HG03439 (cell line): ENCODE data around the gene PCED1B.
"Not testable (repeated sequence)": the region's sequence is repeated elsewhere in the genome, so short reads cannot be mapped to it uniquely, and the experiment has no call there.

Experiments used
- ATAC-seq: cut with Tn5 transposase; IDR thresholded peaks from one replicate; pipeline ENCODE4 v1.9.1; 2021; ENCODE audit warnings: mild to moderate bottlenecking, moderate library complexity; ENCODE audit not compliant: unreplicated experiment

PCED1B gene

DNA sequence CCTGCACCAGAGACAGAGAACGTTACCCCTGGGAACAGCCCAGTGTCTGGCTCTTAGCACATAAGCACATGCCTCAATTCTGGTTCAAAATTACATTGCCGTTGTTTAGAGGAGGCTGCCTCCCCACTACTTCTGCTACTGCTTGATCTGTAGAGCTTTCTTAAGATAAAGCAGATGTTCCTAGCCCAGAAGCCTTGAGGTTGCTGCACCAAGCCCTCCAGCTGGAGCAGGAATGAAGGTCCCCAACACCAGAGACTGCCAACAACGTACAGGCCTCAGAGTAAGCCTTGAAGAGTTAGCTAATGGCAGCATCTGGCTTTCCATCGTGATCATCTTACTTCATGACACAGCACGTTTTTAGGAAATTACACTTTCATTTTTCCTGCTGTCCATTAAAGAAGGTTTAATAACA, 35.1 kb downstream of the PCED1B start:
- no peak for ATAC-seq

DNA sequence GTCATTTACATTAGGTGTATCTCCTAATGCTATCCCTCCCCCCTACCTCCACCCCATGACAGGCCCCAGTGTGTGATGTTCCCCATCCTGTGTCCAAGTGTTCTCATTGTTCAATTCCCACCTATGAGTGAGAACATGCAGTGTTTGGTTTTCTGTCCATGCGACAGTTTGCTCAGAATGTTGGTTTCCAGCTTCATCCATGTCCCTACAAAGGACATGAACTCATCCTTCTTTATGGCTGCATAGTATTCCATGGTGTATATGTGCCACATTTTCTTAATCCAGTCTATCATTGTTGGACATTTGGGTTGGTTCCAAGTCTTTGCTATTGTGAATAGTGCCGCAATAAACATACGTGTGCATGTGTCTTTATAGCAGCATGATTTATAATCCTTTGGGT, 37.9 kb downstream of the PCED1B start:
- not testable (repeated sequence) for ATAC-seq

DNA sequence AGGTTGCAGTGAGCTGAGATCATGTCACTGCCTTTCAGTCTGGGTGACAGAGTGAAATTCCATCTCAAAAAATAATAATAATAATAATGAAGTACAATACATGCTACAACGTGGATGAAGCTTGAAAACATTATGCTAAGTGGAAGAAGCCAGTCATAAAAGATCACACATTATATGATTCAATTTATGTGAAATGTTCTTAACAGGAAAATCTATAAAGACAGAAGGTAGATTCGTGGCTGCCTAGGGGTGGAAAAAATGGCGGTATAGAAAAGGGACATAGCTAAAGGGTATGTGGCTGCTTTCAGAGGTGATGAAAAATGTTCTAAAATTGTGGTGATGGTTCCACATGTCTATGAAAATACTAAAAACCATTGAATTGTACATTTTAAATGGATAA, 41.3 kb downstream of the PCED1B start:
- no peak for ATAC-seq

DNA sequence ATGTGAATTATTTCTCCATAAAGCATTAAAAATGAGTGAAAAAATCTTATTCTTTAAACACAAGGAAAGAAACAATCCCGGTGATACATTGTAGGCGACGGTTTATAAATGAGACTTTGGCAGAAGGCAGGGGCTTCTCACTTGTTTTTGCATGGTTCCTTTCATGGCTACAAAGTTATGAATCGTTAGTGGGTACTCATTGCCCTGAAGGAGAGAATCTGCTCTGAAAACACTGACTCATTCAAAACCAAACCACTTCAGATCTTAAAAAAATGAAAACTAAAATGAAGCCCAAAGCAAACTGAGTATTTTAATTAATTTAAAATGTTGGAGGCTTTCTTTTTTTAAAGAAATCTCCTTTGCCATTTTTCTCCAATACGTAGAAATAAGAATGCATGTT, 41.7 kb downstream of the PCED1B start:
- no peak for ATAC-seq

DNA sequence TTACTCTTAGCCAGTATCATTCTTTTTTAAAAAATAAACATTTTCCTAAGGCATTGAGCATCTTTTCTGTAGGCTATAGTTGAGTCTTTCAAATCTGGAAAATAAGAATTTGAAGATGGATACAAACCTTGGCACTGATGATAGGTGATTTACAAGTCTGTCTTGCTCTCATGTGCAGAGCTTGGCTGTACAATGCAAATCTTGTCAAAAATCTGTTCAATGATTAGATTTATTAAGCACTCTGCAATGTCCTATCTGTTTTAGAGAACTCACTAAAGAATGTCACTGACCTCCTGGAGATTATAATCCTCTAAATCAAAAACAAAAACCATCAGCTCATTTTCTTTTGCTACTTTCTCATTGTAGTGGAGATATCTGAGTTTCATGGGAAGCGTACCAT, 43.2 kb downstream of the PCED1B start:
- ATAC-seq: no peak

DNA sequence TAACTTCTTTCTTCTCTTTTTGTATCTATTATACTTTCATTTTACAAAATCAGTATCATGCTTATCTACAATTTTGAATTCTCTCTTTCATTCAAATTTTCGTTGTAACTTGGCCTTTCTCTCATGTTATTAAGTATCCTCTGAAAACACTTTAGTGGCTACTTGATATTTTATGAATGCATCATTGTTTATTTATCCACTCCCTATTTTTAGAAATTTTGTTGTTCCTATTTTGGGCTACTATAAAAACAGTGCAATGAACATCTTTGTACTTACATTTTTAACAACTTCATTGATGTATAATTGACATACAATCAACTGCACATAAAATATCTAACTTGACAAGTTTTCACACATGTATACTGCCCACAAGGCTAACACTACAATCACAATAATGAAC, 44.3 kb downstream of the PCED1B start:
- no peak for ATAC-seq

DNA sequence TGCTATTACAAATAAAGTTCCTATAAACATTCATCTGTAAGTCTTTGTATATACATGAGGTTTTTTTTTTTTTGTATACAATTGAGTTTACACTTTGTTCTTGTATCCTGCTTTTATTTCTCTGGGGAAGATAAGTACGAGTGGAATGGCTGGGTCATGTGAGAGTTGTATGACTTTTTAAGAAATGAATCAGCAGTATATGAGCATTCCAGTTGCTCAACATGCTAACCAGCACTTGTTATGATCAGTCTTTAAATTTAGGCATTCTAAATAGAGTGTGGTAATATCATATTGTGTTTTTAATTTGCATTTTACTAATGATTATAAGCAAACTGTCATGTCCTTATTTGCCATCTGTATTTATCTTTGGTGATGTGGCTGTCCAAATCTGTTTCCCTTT, 45.0 kb downstream of the PCED1B start:
- no peak for ATAC-seq

DNA sequence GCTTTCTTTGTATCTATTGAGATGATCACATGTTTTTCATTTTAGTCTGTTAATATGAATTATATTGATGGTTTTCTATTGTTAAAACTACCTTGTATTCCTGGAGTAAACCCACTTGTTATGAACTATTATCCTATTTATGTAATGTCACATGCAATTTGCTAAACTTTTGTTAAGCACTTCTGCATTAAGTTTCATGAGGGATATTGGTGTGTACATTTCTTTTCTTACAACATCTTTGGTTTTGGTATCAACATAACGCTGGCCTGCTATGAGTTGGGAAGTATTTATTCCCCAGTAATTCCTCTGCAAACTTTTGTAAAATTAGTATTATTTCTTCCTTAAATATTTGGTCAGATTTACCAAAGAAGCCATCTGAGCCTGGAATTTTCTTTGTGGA, 46.8 kb downstream of the PCED1B start:
- no peak for ATAC-seq

DNA sequence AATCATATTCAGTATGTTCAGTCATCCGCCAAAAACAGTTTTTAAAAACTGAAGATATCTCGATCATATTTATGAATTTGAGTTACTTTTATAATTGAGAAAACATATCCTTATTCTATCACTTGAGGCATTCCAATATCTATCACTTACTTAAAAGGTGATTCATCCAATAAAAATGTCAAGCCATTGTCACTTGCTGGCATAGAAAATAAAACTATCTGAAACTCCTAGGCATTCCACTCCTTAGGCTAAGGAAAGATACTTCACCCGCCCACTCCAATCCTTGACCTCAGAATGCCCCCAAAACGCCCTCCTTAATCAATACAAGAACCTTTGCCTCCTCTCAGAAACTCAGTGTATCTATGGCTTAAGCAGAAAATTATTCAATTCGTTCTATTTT, 51.6 kb downstream of the PCED1B start:
- no peak for ATAC-seq

DNA sequence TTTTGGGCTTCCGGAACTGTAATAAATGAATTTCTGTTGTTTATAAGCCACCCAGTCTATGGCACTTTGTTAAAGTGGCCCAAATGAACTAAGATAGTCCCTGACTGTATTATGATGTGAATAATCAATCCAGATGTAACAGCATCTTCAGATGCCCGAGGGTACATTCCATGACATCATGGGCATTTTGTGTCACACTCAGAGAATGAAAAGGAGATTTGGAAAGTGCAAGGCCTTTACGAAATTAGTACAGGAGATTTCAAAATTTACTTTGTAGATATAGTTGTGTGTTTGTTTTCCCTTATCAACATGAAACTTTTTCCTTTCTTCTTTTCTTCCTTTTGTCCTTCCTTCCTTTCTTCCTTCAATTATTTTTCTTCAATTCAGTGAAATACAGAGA, 54.6 kb downstream of the PCED1B start:
- no peak for ATAC-seq

DNA sequence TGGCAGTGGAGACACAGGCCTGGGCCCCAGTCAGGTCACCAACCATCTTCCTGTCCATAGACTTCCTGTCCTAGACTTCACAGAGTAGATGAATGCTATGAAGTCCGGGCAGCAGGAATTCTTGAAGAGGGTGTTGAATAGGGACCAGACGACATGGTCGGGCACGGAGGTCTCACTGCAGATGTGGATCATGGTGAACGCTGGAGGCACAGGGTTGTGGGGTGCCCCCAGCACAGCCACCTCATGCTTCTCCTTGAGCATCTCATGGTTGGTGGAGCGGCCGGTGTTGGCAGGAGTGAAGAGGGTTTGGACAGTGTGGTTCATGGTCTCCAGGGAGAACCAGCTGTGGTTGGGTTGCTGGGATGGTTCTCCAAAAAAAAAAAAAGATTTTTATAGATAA, 56.2 kb downstream of the PCED1B start:
- ATAC-seq: no peak

DNA sequence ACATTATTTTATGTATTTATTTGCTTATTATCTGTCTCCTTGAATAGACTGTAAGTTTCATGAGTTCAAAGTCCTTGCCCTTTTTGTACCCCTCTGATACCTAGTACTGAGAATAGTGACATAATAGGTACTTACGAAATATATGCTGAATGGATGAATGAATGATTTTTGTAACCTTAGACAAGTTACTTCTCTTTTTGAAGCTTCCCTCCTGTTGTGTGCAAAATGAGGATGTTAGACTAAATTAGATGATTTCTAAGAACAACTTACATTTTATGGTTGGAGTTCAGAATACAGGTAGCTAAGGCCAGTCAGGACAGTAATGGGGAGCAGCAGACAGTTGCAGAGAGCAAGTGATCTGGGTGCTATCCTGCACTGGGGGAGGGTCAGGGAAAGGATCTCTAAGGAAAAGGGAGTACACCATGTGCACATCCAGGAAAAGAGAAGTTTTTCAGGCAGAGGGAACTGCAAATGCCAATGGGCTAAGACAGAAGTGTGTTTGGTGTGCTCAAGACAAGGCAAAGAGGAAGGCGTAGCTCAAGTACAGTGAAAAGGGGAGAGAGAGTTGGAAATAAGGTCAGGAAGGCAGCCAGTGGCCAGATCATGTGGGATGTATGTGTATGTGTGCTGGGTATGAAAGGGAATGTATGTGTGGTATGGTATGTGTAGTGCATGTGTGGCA, 59.7 kb downstream of the PCED1B start:
- ATAC-seq: no peak

DNA sequence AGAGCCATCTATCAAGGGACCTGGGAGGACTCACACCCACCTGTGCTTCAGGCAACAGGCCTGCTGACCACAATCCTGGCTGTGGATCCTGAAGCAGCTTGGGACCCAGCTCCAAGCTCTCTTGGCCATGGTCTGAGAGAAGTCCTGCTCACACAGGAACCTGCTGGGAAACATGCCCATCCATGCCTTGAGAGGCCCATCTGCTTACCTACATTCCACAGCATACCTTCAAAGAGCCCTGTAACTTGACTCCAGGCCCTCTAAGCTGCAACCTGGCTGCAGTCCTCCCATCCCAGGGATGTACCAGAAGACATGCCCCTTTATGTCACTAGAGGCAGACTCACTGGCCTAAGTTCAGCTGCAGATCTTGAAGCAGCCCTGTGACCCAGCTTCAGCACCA, 62.0 kb downstream of the PCED1B start:
- ATAC-seq: no peak

DNA sequence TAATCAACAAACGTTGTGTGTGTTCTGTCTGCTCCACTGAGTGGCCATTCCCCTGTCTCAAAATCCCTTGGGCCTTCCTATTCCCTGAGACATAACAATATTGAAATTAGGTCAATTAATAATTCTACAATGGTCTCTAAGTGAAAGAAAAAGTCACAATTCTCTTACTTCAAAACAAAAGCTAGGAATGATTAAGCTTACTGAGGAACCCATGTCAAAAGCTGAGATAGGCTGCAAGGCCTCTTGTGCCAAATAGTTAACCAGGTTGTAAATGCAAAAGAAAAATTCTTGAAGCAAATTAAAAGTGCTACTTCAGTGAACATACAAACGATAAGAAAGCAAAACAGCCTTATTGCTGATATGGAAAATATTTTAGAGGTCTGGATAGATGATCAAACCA, 65.3 kb downstream of the PCED1B start:
- no peak for ATAC-seq

DNA sequence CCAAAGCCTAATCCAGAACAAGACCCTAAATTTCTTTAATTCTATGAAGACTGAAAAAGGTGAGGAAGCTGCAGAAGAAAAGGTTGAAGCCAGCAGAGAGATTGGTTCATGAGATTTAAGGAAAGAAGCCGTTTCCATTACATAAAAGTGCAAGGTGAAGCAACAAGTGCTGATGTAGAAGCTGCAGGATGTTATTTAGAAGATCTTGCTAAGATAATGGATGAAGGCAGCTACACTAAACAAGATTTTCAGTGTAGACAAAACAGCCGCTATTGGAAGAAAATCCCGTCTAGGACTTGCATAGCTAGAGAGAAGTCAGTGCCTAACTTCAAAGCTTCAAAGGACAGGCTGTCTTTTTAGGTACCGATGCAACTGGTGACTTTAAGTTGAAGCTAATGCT, 65.8 kb downstream of the PCED1B start:
- no peak for ATAC-seq

DNA sequence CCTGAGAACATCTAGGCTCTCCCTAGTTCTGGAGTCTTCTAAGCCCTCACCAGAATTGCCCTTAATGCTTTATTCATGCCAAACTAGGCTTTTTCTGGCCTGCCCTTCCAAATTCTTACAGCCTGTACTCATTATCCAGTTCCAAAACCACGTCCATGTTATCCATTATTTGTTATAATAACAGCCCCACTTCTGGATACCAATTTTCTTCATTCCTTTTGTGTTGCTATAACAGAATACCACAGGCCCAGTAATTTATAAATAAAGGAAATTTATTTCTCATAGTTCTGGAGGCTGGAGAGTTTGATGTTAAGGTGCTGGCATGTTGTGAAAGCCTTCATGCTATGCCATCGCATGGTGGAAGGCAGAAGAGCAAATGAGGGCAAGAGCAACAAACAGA, 68.3 kb downstream of the PCED1B start:
- ATAC-seq: no peak

DNA sequence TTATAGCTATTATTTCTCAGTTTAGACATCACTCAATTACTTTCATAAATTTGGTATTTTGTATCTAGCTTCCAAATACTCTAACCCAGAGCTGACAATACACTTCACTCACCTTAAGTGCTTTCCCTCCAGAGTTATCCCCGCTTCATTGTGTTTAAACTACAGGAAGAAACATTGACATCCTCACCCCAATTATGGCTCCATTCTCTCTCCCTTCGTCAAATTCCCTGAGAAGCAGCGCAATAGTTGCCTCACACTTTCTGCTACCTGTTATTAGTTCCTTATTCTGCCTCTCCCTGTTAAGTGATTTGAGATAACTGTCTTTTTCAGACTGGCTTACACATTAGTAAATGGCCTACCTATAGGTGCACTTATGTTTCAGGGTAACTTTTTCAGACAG, 69.7 kb downstream of the PCED1B start:
- ATAC-seq: no peak

DNA sequence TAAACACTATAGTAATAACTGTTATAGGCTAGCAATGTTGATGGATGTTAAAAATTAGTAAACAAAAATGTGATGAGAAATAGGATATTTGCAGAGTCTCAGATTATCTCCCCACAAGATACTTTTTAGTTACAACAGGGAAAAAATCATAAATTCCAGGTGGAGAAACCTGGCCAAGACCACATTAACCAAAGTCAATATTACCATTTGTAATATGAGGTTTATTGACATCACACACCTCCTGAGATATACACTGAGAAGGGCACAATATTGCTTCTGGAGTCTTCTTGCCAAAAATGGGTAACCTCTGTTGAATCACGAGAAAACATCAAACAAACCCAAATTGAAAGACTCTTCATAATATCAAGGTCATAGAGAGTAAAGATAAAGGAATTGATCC, 72.7 kb downstream of the PCED1B start:
- ATAC-seq: no peak

DNA sequence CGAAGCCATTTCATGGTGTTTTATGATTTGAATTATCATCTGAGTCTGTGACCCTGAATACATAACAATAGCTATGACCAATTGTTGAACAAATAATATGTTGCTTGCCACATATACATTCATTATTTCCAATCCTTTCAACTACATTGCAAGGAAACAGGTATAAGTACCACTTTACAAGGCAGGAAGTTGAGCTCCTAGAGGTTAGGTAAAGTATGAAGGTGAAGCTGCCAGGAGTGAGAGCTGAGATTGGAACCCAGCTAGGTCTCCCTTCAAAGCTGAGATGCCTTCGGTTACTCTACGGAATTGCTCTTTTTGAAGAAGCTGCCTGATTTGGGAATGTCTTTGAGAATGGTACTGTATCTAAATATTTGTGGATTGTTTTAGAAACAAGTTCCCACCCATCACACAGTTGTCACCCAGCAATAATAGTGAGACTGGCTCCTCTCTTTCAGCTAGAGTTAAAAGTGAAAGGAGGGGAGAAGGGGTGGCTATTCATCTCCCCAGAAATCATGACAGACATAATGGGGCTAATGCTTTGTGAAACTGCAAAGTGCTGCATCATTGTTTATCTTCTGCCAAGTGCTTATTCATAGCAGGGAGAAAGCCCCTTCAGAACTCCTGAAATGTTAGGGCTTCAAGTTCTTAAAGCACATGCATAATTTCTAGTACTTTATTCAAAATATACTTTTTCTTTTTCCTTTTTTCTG, 76.2 kb downstream of the PCED1B start:
- ATAC-seq: no peak

DNA sequence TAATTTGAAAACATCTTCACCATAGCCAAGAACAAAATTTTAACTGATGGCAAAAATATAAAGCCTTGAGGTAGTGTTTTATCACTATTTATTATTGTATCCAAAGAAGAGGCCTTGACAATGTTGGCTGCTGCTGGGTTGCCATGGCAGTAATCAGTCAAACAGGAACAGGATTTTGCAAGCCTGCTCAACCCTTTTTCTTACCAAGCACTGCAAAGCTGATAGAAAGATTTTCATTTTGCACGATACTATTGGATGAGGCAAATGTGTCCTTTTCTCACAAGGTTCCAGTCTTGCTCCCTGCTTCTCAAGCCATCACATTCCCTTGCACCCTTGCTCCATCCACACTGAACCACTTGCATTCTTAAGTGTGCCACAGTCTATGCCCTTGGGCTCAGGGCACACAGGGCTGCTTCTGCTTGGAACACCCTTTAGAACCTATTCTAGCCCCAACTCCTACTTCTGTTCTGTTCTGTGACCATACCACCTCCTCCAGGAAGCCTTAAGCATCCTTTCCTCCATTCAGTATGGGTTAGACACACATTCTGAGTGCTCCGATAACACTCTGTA, 76.8 kb downstream of the PCED1B start:
- ATAC-seq: no peak

DNA sequence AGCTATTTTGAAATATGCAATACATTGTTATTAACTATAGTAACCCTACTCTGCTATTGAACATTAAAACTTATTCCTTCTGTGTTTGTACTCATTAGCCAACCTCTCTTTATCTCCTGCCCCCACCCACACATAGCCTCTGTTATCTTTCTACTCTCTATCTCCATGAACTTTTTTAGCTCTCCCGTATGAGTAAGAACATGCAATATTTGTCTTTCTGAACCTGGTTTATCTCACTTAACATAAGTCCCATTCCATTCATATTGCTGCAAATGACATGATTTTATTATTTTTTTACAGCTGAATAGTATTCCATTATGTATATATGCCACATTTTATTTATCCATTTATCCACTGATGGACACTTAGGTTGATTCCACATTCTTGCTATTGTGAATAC, 79.4 kb downstream of the PCED1B start:
- ATAC-seq: no peak

DNA sequence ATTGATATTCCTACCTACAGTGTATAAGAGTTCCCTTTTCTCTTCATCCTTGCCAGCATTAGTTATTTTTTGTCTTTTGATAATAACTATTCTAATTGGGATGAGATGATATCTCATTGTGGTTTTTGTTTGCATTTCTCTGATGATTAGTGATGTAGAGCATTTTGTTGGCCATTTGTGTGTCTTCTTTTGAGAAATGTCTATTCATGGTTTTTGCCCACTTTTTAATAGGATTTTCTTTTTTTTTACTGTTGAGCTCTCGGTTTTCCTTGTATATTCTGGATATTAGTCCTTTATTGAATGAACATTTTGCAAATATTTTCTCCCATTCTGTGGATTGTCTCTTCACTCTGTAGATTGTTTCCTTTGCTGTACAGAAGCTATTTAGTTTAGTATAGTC, 79.9 kb downstream of the PCED1B start:
- no peak for ATAC-seq
